Gastrocnemius medialis (tissue), 4 donors: Measurements from ENCODE around the gene TLL2. TPM values are rescaled to one million over a fixed set of nuclear protein-coding genes. Genes with fewer than 3 reads are reported as not detected.

Experiments used
- ATAC-seq, 2 donors: fragments of 150-250 bp; one replicate each; pipeline ENCODE4 v1.9.1; 2016
- DNase-seq, 2 donors: peaks; one replicate each; pipeline ENCODE4 v3.0.0-alpha.2; 2019
- H3K27ac ChIP-seq, 4 donors: fragments of 200-600 bp; sonication (generic); 1 replicate in 1 of 4; 2 replicates in 3 of 4; pipeline ENCODE4 v1.5.1; 2016 to 2018; ENCODE audit warnings: mild to moderate bottlenecking in 2 of 4, moderate library complexity in 1 of 4
- H3K27me3 ChIP-seq, 3 donors: fragments of 200-600 bp; sonication (generic) in 2 of 3; 1 replicate in 1 of 3; 2 replicates in 2 of 3; pipeline versions ENCODE4 v1.5.1 to v1.6.0; 2016 to 2019; ENCODE audit warnings: mild to moderate bottlenecking in 1 of 3, moderate library complexity in 1 of 3
- H3K36me3 ChIP-seq, 2 donors: fragments of 200-600 bp; sonication (generic) in 1 of 2; one replicate each; pipeline ENCODE4 v1.5.1; 2017 to 2018
- H3K4me1 ChIP-seq, 2 donors: fragments of 200-600 bp; sonication (generic) in 1 of 2; one replicate each; pipeline ENCODE4 v1.5.1; 2016 to 2017; ENCODE audit warnings: mild to moderate bottlenecking in 2 of 2
- H3K4me3 ChIP-seq, 4 donors: fragments of 200-600 bp; sonication (generic) in 3 of 4; 1 replicate in 1 of 4; 2 replicates in 3 of 4; pipeline ENCODE4 v1.5.1; 2016 to 2019; ENCODE audit warnings: mild to moderate bottlenecking in 2 of 4
- H3K9me3 ChIP-seq, 3 donors: fragments of 200-600 bp; sonication (generic) in 2 of 3; 1 replicate in 1 of 3; 2 replicates in 2 of 3; pipeline ENCODE4 v1.5.1; 2016 to 2019
- POLR2A ChIP-seq, 2 donors: fragments of 450-650 bp; IDR thresholded peaks; one replicate each; pipeline ENCODE4 v1.6.1; 2017; ENCODE audit warnings: antibody characterized with exemption in 2 of 2, mild to moderate bottlenecking in 2 of 2, moderate library complexity in 2 of 2
- in situ Hi-C, 4 donors: fragments of 200-750 bp; cut with MboI; loops; one replicate each; pipeline versions ENCODE4 v1.15.0 to v1.8.0; 2017; ENCODE audit warnings: low sequenced_read_pairs in 4 of 4
- intact Hi-C: fragments of 100-400 bp; cut with DNase I; formaldehyde crosslinking; loops from one replicate; pipeline ENCODE4 v1.15.1; 2023; ENCODE audit warnings: low total_unique reads
- total RNA-seq, 4 donors: library from RNA; depleted of rRNA; stranded (reverse); fragments of >200 nt; gene quantifications; one replicate each; pipeline versions ENCODE4 v1.1.0 to v1.2.3, GENCODE V29; 2016
- TF ChIP-seq, protein P1 (sequence below), 5 experiments: fragments of 450-650 bp in 3 of 5; fragments of 200-600 bp in 2 of 5; sonication (generic) in 2 of 5; IDR thresholded peaks in 4 of 5; conservative IDR thresholded peaks in 1 of 5; 1 replicate in 4 of 5; 2 replicates in 1 of 5; pipeline ENCODE4 v1.5.1; 2016 to 2019; ENCODE audit warnings: antibody characterized with exemption in 5 of 5, mild to moderate bottlenecking in 3 of 5, moderate library complexity in 3 of 5

Gene TLL2
- total RNA-seq, 4 donors from 2014 or later, result 0.10 to 1.0 (median 0.44) TPM; not detected in 1

DNA sequence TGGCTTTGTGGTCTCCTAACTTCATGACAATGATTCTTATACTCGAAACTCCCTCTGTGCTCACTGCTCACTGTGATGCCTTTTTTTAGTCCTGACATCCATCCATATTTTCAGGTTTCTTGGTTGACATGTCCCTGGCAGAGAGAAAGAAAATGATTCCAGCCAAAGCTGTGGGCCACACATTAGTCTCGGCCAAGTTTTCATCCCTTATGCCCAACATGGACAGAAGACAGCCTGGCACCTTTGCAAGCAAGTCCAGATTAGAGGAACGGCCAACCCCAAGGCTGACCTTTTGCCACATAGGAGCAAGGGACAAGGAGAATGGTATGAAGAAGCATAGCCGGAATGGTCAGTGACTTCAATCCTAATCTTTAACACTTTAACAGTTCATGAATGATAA lies 146.3 kb downstream of the TLL2 start:
- intact Hi-C loops (no loop called here), in situ Hi-C loops (no loop called here)
- Histone ChIP-seq H3K4me1 (peaks cover 0 to 3% of the 10 kb centered on the region in 2 donors), H3K9me3 (no peaks in the 10 kb centered on the region), H3K27me3 (no peaks in the 10 kb centered on the region), H3K27ac (no peak overlapping the region), H3K36me3 (no peaks in the 10 kb centered on the region), H3K4me3 (no peak overlapping the region)
- TF ChIP-seq, protein P1, sequence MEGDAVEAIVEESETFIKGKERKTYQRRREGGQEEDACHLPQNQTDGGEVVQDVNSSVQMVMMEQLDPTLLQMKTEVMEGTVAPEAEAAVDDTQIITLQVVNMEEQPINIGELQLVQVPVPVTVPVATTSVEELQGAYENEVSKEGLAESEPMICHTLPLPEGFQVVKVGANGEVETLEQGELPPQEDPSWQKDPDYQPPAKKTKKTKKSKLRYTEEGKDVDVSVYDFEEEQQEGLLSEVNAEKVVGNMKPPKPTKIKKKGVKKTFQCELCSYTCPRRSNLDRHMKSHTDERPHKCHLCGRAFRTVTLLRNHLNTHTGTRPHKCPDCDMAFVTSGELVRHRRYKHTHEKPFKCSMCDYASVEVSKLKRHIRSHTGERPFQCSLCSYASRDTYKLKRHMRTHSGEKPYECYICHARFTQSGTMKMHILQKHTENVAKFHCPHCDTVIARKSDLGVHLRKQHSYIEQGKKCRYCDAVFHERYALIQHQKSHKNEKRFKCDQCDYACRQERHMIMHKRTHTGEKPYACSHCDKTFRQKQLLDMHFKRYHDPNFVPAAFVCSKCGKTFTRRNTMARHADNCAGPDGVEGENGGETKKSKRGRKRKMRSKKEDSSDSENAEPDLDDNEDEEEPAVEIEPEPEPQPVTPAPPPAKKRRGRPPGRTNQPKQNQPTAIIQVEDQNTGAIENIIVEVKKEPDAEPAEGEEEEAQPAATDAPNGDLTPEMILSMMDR (IDR thresholded peaks at IDR 0.05 in 4 of 5, conservative IDR thresholded peaks at IDR 0.05 in 1 of 5), result no peak
- TF ChIP-seq POLR2A (IDR thresholded peaks at IDR 0.05), result no peak
- DNase-seq (no peak), ATAC-seq (no peak)

DNA sequence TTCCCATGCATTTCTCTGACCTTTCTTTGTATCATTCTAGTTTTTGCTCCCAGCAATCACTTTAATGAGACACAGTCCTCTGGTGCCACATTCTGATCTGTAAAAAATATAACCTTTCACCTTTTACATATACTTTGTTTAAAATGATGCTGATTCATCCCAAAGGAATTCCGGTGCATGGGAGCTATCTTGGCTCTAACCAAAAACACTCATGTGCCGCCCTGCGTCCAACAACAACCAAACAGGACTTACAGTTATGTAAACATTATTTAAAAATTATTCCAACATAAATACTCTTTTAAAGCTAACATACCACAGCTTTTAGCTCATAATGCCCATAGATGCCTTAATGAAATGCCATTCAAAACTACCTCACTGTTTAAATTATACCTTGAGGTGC lies 147.2 kb downstream of the TLL2 start:
- no peak for ATAC-seq
- Histone ChIP-seq H3K27ac (no peak overlapping the region), H3K36me3 (no peaks in the 10 kb centered on the region), H3K4me1 (peaks cover 0 to 3% of the 10 kb centered on the region in 2 donors), H3K27me3 (no peaks in the 10 kb centered on the region), H3K9me3 (no peaks in the 10 kb centered on the region), H3K4me3 (no peak overlapping the region)
- TF ChIP-seq POLR2A (IDR thresholded peaks at IDR 0.05), result no peak
- TF ChIP-seq, protein P1 (IDR thresholded peaks at IDR 0.05 in 4 of 5, conservative IDR thresholded peaks at IDR 0.05 in 1 of 5), result no peak
- intact Hi-C loops, result no loop called here
- in situ Hi-C loops, result no loop called here
- no peak for DNase-seq

DNA sequence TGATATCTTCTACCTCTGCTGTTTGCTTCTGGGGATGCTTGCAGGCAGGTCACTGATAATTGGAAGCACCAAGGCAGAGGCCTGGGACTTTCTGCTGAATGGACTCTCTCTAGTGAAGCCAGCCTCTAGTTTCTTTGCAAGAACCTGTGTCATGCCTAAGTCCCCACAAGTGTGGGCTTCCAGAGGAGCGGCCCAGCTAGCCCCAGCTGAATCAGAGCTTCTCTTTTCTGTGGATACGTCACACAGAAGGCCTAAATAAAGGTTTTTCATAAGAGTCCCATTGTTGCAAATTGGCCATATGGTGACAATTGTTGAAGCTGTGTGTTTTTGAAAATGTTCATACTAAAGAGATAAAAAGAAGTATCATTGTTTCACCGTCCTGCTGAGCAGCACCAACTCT lies 148.2 kb downstream of the TLL2 start:
- intact Hi-C loops, result no loop called here
- Histone ChIP-seq H3K4me3 (no peak overlapping the region), H3K36me3 (no peaks in the 10 kb centered on the region), H3K4me1 (peaks cover 0 to 3% of the 10 kb centered on the region in 2 donors), H3K27ac (no peak overlapping the region), H3K9me3 (no peaks in the 10 kb centered on the region), H3K27me3 (no peaks in the 10 kb centered on the region)
- in situ Hi-C loops, result no loop called here
- ATAC-seq (no peak), DNase-seq (no peak)
- no peak for TF ChIP-seq POLR2A (IDR thresholded peaks at IDR 0.05)
- TF ChIP-seq, protein P1 (IDR thresholded peaks at IDR 0.05 in 4 of 5, conservative IDR thresholded peaks at IDR 0.05 in 1 of 5), result no peak

DNA sequence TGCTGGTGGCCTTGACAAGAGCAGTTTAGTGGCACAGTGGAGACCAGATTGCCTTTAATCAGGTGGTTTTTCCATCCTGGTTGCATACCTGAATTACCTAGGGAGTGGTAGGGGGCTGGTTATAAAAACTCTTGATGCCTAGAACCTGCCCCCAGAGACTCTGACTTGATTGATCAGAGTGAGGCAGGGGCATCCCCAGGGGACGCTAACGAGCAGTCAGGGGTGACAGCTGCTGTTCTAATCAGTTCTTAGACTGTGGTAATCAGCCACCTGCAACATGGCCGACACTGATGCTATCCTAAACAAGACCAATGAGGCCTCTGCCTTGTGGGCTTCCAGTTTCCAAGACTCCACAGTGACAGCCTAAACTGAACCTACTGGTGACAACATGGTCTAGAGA lies 153.0 kb downstream of the TLL2 start:
- intact Hi-C loops (no loop called here), in situ Hi-C loops (no loop called here)
- H3K36me3 ChIP-seq, result no peaks in the 10 kb centered on the region
- no peak overlapping the region for H3K4me3 ChIP-seq
- DNase-seq (no peak), ATAC-seq (no peak)
- H3K9me3 ChIP-seq, result no peaks in the 10 kb centered on the region
- no peak for TF ChIP-seq POLR2A (IDR thresholded peaks at IDR 0.05)
- TF ChIP-seq, protein P1 (IDR thresholded peaks at IDR 0.05 in 4 of 5, conservative IDR thresholded peaks at IDR 0.05 in 1 of 5), result no peak
- no peaks in the 10 kb centered on the region for H3K4me1 ChIP-seq
- no peak overlapping the region for H3K27ac ChIP-seq
- H3K27me3 ChIP-seq, result peaks cover 0 to 4% (median 0%) of the 10 kb centered on the region in 3 donors

DNA sequence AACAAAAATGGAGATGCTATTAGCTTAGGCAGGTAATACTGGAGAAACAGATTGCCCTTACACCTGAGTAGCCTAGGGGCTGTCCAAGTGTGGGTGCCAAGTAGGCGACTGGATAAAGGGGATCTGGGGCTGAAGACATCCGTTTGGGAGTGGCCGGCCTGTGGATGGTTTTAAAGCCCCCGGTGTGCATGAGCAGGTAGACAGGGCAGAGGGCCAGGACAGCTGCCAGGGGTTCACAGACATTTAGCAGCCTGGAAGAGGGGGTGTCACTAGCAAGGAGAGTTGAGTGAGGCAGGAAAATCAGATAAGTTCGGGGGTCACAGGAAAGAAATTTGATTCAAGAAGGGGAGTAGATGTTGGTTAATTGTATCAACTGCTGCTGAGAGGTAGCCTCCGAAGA lies 153.4 kb downstream of the TLL2 start:
- no peak for DNase-seq
- Histone ChIP-seq H3K27me3 (peaks cover 0 to 5% (median 0%) of the 10 kb centered on the region in 3 donors), H3K27ac (no peak overlapping the region), H3K4me1 (no peaks in the 10 kb centered on the region), H3K36me3 (no peaks in the 10 kb centered on the region), H3K9me3 (no peaks in the 10 kb centered on the region), H3K4me3 (no peak overlapping the region)
- TF ChIP-seq, protein P1 (IDR thresholded peaks at IDR 0.05 in 4 of 5, conservative IDR thresholded peaks at IDR 0.05 in 1 of 5), result no peak
- no peak for TF ChIP-seq POLR2A (IDR thresholded peaks at IDR 0.05)
- no peak for ATAC-seq
- intact Hi-C loops (no loop called here), in situ Hi-C loops (no loop called here)
